Activated CD4-positive, alpha-beta memory T cell treated with anti-CD3 and anti-CD28 coated beads for 36 hours (primary cell): Measurements from ENCODE around the gene AP1S3. TPM values are rescaled to one million over a fixed set of nuclear protein-coding genes. Genes with fewer than 3 reads are reported as not detected.

Experiments
- CTCF ChIA-PET: fragments of 350-600 bp; sonication (Branson Sonifier 250); formaldehyde crosslinking; loops from one replicate; lab custom pipeline; 2021; ENCODE audit warnings: antibody characterized with exemption, inconsistent platforms; lab: Charles Lee
- POLR2A ChIA-PET: fragments of 350-600 bp; sonication (Branson Sonifier 250); formaldehyde crosslinking; loops from one replicate; lab custom pipeline; 2021; ENCODE audit warnings: antibody characterized with exemption; lab: Charles Lee
- DNase-seq: peaks from one replicate; pipeline ENCODE4 v3.0.0-alpha.2; 2020
- H3K27ac Mint-ChIP-seq: one replicate; pipeline ENCODE4 v1.8.0; 2021; ENCODE audit warnings: mixed read lengths
- H3K27me3 Mint-ChIP-seq: one replicate; pipeline ENCODE4 v1.8.0; 2021; ENCODE audit warnings: mixed read lengths
- H3K36me3 Mint-ChIP-seq: one replicate; pipeline ENCODE4 v1.8.0; 2021; ENCODE audit warnings: mixed read lengths
- H3K4me1 Mint-ChIP-seq: one replicate; pipeline ENCODE4 v1.8.0; 2021; ENCODE audit warnings: low read depth, mixed read lengths
- H3K4me3 Mint-ChIP-seq: one replicate; pipeline ENCODE4 v1.8.0; 2021; ENCODE audit warnings: mild to moderate bottlenecking, mixed read lengths
- H3K9me3 Mint-ChIP-seq: one replicate; pipeline ENCODE4 v1.8.0; 2021; ENCODE audit warnings: mixed read lengths
- intact Hi-C: fragments of 100-400 bp; cut with micrococcal nuclease; formaldehyde crosslinking; loops from one replicate; pipeline ENCODE4 v1.15.1; 2023
- total RNA-seq, 2 experiments: library from RNA; stranded (reverse); gene quantifications; one replicate each; pipeline ENCODE4 v1.2.3, GENCODE V29; 2021

AP1S3 gene
- total RNA-seq, 2 experiments from 2014 or later = 10.1 to 12.1 TPM

DNA sequence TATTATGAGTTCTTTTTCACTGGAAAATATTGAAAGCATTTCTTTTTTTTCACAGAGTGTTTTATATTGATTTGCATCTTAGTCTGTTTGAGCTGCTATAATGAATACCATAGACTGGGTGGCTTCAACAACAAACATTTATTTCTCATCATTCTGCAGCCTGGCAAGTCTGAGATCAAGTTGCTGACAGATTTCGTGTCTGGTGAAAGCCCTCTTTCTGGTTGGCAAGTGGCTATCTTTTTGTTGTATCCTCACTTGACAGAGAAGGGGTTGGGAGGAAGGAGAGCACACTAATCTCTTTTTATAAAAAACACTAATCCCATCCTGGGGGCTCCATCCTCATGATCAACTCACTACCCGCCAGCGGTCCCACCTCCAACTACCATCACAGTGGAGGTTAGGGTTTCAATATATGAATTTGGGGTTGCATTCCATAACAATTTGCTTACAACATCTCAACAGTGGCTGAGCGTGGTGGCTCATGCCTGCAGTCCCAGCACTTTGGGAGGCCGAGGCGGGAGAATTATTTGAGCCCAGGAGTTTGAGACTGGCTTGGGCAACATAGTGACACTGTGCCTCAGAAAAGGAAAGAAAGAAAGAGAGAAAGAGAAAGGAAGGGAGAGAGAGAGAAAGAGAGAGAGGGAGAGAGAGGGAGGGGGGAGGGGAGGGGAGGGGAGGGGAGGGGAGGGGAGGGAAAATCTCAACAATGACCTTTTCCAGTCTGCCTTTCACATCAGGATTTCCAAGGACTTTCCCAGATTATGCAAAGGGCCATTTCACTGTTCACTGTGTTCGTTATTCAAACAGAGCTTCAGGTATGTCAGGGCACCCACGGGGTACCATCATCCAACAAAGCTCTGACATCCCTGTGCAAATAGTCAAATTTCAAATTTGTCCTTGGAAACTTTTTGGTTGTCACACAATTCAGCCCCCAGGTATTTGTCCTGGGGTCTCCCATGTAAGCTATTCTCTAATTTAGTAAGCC, 111.1 kb downstream of the AP1S3 start:
- ChIA-PET POLR2A (interaction anchor here (0.5 kb wide), 1 partner anchor 125 kb away, joined by 3 read pairs; no protein-coding TSS in a partner anchor), CTCF (interaction anchor here (1.1 to 1.7 kb wide), 5 partner anchors 13 to 267 kb away, joined by 3 to 5 read pairs (median 4); partner anchors contain the start of gene AP1S3)
- Mint-ChIP-seq H3K4me3 (no peak overlapping the region), H3K27me3 (peaks cover 3% of the 10 kb centered on the region), H3K27ac (no peak overlapping the region), H3K9me3 (no peaks in the 10 kb centered on the region), H3K4me1 (no peaks in the 10 kb centered on the region), H3K36me3 (no peaks in the 10 kb centered on the region)
- intact Hi-C loops = loop anchor here (2.0 to 10.0 kb wide), 3 partner anchors 36 to 109 kb away; partner anchors contain the start of gene AP1S3
- no peak for DNase-seq

DNA sequence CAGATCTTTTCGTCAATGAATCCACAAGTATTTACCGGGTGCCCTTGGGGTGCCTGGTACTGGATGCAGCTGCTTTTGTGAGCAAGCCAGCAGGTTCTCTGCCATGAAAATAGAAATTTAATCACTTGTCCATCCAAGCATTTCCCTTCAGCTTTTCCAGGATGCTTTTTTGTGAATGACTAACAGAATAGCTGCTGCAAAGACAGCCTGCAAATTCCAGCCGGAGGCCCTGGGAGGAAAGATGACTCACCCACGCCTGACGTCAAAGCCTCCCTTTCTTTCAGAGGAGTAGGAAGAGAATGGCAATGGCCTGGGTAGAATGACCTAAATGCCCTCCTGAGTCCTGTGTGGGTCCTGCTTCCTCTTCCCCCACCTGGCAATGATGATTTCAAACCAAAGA, 111.9 kb downstream of the AP1S3 start:
- ChIA-PET CTCF (no interaction called here), POLR2A (interaction anchor here (0.5 kb wide), 1 partner anchor 126 kb away, joined by 3 read pairs; no protein-coding TSS in a partner anchor)
- Mint-ChIP-seq H3K27ac (no peak overlapping the region), H3K36me3 (no peaks in the 10 kb centered on the region), H3K9me3 (no peaks in the 10 kb centered on the region), H3K27me3 (peaks cover 3% of the 10 kb centered on the region), H3K4me3 (no peak overlapping the region), H3K4me1 (no peaks in the 10 kb centered on the region)
- DNase-seq = no peak
- intact Hi-C loops = loop anchor here (5.0 to 10.0 kb wide), 2 partner anchors 37 to 109 kb away; partner anchors contain the start of gene AP1S3

DNA sequence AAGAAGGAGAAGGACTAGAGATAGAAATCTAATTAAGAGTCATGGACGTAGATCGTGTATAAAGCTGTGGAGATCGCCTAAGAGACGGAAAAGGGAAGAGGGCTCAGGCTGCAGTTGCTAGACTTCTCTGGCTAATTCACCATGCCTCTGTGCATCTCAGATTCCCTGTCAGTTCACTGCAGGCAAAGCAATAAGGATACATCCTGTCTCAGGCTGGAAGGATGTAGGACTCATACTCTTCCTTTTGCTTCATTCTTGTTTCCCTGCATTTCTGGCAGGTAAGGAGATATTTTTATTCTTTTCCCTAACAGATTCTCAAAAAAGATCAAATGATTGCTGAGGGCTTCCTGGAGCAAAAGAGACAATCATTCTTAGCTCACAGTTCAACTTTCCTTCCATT, 112.5 kb downstream of the AP1S3 start:
- H3K4me3 Mint-ChIP-seq = no peak overlapping the region
- intact Hi-C loops = loop anchor here (5.0 to 10.0 kb wide), 2 partner anchors 37 to 110 kb away; partner anchors contain the start of gene AP1S3
- CTCF ChIA-PET = no interaction called here
- no peak overlapping the region for H3K27ac Mint-ChIP-seq
- H3K27me3 Mint-ChIP-seq = peaks cover 3% of the 10 kb centered on the region
- POLR2A ChIA-PET = no interaction called here
- H3K36me3 Mint-ChIP-seq = no peaks in the 10 kb centered on the region
- no peaks in the 10 kb centered on the region for H3K9me3 Mint-ChIP-seq
- no peak for DNase-seq
- H3K4me1 Mint-ChIP-seq = no peaks in the 10 kb centered on the region

DNA sequence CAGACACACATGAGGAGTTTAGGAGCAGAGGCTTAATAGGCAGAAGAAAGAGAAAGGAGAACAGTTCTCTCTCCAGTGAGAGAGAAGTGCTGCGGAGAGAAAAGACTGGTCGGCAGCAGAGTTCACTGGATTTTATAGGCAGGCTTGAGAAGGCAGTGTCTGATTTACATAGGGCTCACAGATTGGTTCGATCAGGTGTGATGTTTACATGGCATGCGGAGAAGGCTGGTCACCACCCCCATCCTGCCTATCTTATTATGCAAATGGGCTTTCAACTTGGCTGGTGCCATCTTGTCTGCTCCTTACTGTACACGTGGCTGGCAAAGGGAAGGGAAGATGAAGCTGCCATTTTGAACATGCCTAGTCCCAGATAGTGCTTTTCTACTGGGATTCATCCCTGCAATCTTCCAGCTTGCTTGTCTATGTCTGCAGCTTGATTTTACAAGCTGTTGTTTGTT, 113.4 kb downstream of the AP1S3 start:
- ChIA-PET CTCF (no interaction called here), POLR2A (no interaction called here)
- Mint-ChIP-seq H3K27ac (no peak overlapping the region), H3K9me3 (no peaks in the 10 kb centered on the region), H3K36me3 (no peaks in the 10 kb centered on the region), H3K4me1 (no peaks in the 10 kb centered on the region), H3K27me3 (peaks cover 3% of the 10 kb centered on the region), H3K4me3 (no peak overlapping the region)
- DNase-seq = no peak
- intact Hi-C loops = loop anchor here (10.0 kb wide), 1 partner anchor 111 kb away; the partner anchor contains the start of gene AP1S3

DNA sequence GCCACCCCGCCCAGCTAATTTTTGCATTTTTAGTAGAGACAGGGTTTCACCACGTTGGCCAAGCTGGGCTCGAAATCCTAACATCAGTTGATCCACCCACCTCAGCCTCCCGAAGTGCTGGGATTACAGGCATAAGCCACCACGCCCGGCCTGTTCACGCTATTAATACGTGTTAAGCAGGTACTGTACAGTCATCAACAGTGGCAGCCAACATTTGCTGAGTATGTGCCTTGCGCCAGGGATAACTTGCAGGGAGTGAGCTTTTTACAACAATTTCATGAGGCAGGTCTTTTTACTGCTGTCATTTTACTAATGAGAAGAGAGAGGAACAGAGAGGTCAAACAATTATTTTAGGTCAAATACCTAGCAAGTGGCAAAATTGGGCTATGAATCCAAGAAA, 115.2 kb downstream of the AP1S3 start:
- intact Hi-C loops = loop anchor here (10.0 kb wide), 1 partner anchor 113 kb away; the partner anchor contains the start of gene AP1S3
- H3K27me3 Mint-ChIP-seq = peaks cover 3% of the 10 kb centered on the region
- ChIA-PET CTCF (no interaction called here), POLR2A (no interaction called here)
- no peak overlapping the region for H3K4me3 Mint-ChIP-seq
- no peaks in the 10 kb centered on the region for H3K36me3 Mint-ChIP-seq
- peaks cover 5% of the 10 kb centered on the region for H3K9me3 Mint-ChIP-seq
- no peak for DNase-seq
- H3K27ac Mint-ChIP-seq = no peak overlapping the region
- no peaks in the 10 kb centered on the region for H3K4me1 Mint-ChIP-seq

DNA sequence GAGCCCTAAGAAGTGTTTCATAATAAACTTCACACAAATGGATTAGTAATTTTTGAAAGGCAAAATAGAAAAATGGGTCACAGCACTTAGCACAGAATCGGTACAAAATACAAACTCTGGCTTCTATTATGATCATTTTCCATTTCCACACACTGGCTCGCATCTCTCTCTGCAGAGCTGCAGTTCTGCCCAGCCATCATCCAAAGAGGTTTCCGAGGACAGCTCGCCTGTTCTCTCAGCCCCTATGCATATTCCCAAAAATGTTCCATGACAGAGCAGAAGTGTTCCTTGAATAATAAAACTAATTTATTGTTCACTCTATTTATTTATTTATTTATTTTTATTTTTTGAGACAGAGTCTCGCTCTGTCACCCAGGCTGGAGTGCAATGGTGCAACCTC, 115.6 kb downstream of the AP1S3 start:
- CTCF ChIA-PET = no interaction called here
- peaks cover 10% of the 10 kb centered on the region for H3K9me3 Mint-ChIP-seq
- DNase-seq = no peak
- H3K27ac Mint-ChIP-seq = no peak overlapping the region
- peaks cover 3% of the 10 kb centered on the region for H3K27me3 Mint-ChIP-seq
- no peaks in the 10 kb centered on the region for H3K4me1 Mint-ChIP-seq
- H3K36me3 Mint-ChIP-seq = no peaks in the 10 kb centered on the region
- intact Hi-C loops = loop anchor here (10.0 kb wide), 1 partner anchor 113 kb away; the partner anchor contains the start of gene AP1S3
- POLR2A ChIA-PET = no interaction called here
- H3K4me3 Mint-ChIP-seq = no peak overlapping the region

DNA sequence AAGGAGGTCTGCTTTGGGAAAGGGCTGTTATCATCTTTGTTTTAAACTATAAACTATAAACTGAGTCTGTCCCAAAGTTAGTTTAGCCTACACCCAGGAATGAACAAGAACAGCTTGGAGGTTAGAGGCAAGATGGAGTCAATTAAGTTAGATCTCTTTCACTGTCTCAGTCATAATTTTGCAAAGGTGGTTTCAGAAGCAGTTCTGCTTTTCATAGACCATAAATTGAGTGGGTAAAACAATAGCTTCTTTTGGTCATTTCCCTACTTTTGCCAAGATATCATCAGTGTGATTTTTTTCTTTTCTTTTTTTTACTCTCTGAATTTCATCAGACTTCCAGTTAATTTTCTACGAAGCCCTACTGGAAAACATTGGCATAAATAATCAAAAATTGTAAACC, 117.0 kb downstream of the AP1S3 start:
- no peak for DNase-seq
- no peak overlapping the region for H3K4me3 Mint-ChIP-seq
- no peaks in the 10 kb centered on the region for H3K4me1 Mint-ChIP-seq
- POLR2A ChIA-PET = no interaction called here
- no peak overlapping the region for H3K27ac Mint-ChIP-seq
- intact Hi-C loops = loop anchor here (10.0 kb wide), 1 partner anchor 114 kb away; the partner anchor contains the start of gene AP1S3
- peaks cover 2% of the 10 kb centered on the region for H3K36me3 Mint-ChIP-seq
- H3K27me3 Mint-ChIP-seq = peaks cover 3% of the 10 kb centered on the region
- CTCF ChIA-PET = no interaction called here
- peaks cover 13% of the 10 kb centered on the region for H3K9me3 Mint-ChIP-seq

DNA sequence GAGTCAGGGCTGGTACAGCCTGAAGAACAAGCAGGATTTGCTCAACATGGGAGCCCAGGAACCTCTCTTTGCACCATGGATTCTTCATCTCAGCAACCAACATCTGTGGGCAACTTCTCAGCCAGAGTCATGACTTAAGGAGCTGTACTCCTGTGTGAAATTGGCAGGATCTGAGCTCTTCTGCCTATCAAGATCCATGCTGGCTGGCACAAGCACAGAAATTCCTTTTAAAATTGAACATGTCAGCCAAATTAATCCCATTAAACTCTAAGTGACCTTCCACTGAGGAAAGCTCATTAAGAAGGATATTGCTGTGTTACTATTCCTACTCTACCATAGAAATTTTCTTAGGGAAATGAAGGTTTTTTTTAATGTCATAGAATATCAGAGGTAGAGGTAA, 124.7 kb downstream of the AP1S3 start:
- Mint-ChIP-seq H3K36me3 (peaks cover 2% of the 10 kb centered on the region), H3K9me3 (peaks cover 9% of the 10 kb centered on the region), H3K4me3 (no peak overlapping the region), H3K27ac (no peak overlapping the region), H3K4me1 (no peaks in the 10 kb centered on the region), H3K27me3 (peaks cover 10% of the 10 kb centered on the region)
- CTCF ChIA-PET = interaction anchor here (1.5 kb wide), 1 partner anchor 15 kb away, joined by 4 read pairs; no protein-coding TSS in a partner anchor
- POLR2A ChIA-PET = no interaction called here
- intact Hi-C loops = no loop called here
- DNase-seq = no peak

DNA sequence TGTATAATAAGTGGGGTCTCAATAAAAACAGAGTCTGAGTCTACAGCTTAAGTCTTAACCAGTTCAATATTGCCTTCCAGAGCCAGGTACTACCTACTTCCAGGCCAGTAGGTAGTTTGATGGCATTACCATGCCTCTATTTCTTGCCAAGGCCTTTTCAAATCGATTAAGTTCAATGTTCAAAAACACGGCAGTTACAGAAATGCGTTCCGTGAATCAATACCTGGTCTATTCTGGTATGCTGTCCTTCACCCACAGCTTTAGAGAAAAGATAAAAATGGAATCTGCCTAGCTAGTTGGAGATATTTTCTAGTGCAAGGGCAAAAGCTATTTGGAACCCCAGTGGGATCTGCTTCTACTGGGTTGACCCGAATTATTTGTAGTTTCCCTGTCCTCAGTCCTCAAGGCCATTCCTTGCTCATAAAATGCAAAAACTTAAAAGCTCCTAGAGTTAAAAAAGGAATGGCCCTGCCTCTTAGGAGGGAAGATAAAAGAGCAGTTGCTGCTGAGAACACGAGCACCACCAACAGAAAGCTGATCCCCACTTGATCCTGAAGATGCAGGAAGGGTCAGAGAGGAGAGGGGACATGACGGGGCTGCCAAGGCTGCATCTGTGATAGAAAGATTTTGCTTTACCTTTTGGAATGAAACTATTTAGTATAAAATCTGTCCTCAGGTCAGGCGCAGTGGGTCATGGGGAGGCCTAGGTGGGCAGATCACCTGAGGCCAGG, 125.6 kb downstream of the AP1S3 start:
- intact Hi-C loops = no loop called here
- Mint-ChIP-seq H3K4me1 (no peaks in the 10 kb centered on the region), H3K9me3 (peaks cover 3% of the 10 kb centered on the region), H3K4me3 (no peak overlapping the region), H3K27me3 (peaks cover 10% of the 10 kb centered on the region), H3K27ac (no peak overlapping the region), H3K36me3 (peaks cover 2% of the 10 kb centered on the region)
- CTCF ChIA-PET = interaction anchor here (1.5 kb wide), 1 partner anchor 15 kb away, joined by 4 read pairs; no protein-coding TSS in a partner anchor
- no peak for DNase-seq
- POLR2A ChIA-PET = no interaction called here
